H9 (cell line): ENCODE data around the gene MIPEP. TPM values are rescaled to one million over a fixed set of nuclear protein-coding genes. Genes with fewer than 3 reads are reported as not detected.

ENCODE experiments used
- DNase-seq: peaks from one replicate; pipeline ENCODE4 v3.0.0-alpha.2; 2017
- H2AFZ ChIP-seq: one replicate; pipeline ENCODE4 v1.6.1; 2013; ENCODE audit warnings: mild to moderate bottlenecking, low read length, control low read depth, moderate library complexity
- H2AK5ac ChIP-seq: 2 replicates; pipeline ENCODE4 v1.6.1; 2013; ENCODE audit warnings: low read length, control low read depth, mixed read lengths; ENCODE audit not compliant: insufficient read length
- H2BK120ac ChIP-seq: one replicate; pipeline ENCODE4 v1.6.1; 2013; ENCODE audit warnings: low read depth, mild to moderate bottlenecking, low read length, control low read depth, inconsistent platforms; ENCODE audit not compliant: poor library complexity, severe bottlenecking
- H2BK12ac ChIP-seq: 2 replicates; pipeline ENCODE4 v1.6.1; 2013; ENCODE audit warnings: low read length, control low read depth, mixed read lengths, low read depth; ENCODE audit not compliant: insufficient read length
- H2BK15ac ChIP-seq: 2 replicates; pipeline ENCODE4 v1.6.1; 2013; ENCODE audit warnings: low read depth, low read length, control low read depth
- H2BK20ac ChIP-seq: one replicate; pipeline ENCODE4 v1.6.1; 2013; ENCODE audit warnings: low read depth, mild to moderate bottlenecking, low read length, control low read depth, inconsistent platforms; ENCODE audit not compliant: poor library complexity, severe bottlenecking
- H2BK5ac ChIP-seq: 2 replicates; pipeline ENCODE4 v1.6.1; 2013; ENCODE audit warnings: low read length, control low read depth, mixed read lengths; ENCODE audit not compliant: insufficient read length
- H3K14ac ChIP-seq: 2 replicates; pipeline ENCODE4 v1.6.1; 2013; ENCODE audit warnings: low read length, control low read depth; ENCODE audit not compliant: insufficient read depth
- H3K18ac ChIP-seq: 2 replicates; pipeline ENCODE4 v1.6.1; 2013; ENCODE audit warnings: low read depth, mild to moderate bottlenecking, mixed read lengths, low read length, control low read depth; ENCODE audit not compliant: insufficient read length
- H3K23ac ChIP-seq: 2 replicates; pipeline ENCODE4 v1.6.1; 2013; ENCODE audit warnings: low read length, control low read depth, mixed read lengths, low read depth; ENCODE audit not compliant: insufficient read length
- H3K23me2 ChIP-seq: 2 replicates; pipeline ENCODE4 v1.6.1; 2013; ENCODE audit warnings: low read depth, mild to moderate bottlenecking, mixed read lengths, low read length, control low read depth; ENCODE audit not compliant: insufficient read length, poor library complexity, severe bottlenecking
- H3K27ac ChIP-seq: 2 replicates; pipeline ENCODE4 v1.5.1; 2013; ENCODE audit warnings: low read length, control low read depth, mixed read lengths, low read depth; ENCODE audit not compliant: insufficient read length
- H3K27me3 ChIP-seq: 2 replicates; pipeline ENCODE4 v1.6.1; 2013; ENCODE audit warnings: low read length, control low read depth, inconsistent platforms; ENCODE audit not compliant: insufficient read depth
- H3K4ac ChIP-seq: 2 replicates; pipeline ENCODE4 v1.6.1; 2013; ENCODE audit warnings: low read depth, mild to moderate bottlenecking, control low read depth, inconsistent platforms, low read length, moderate library complexity
- H3K4me1 ChIP-seq: 2 replicates; pipeline ENCODE4 v1.6.1; 2013; ENCODE audit warnings: low read length, control low read depth, inconsistent platforms; ENCODE audit not compliant: insufficient read depth
- H3K4me2 ChIP-seq: 2 replicates; pipeline ENCODE4 v1.6.1; 2013; ENCODE audit warnings: low read length, control low read depth, mixed read lengths; ENCODE audit not compliant: insufficient read length, insufficient read depth
- H3K56ac ChIP-seq: 2 replicates; pipeline ENCODE4 v1.6.1; 2013; ENCODE audit warnings: low read depth, mild to moderate bottlenecking, mixed read lengths, low read length, control low read depth; ENCODE audit not compliant: insufficient read length
- H3K79me1 ChIP-seq: 2 replicates; pipeline ENCODE4 v1.6.1; 2013; ENCODE audit warnings: low read depth, mild to moderate bottlenecking, moderate library complexity, low read length, control low read depth, inconsistent platforms; ENCODE audit not compliant: insufficient read depth, poor library complexity, severe bottlenecking
- H3K79me2 ChIP-seq: 2 replicates; pipeline ENCODE4 v1.6.1; 2013; ENCODE audit warnings: low read length, control low read depth, inconsistent platforms; ENCODE audit not compliant: insufficient read depth
- H3K9ac ChIP-seq: 2 replicates; pipeline ENCODE4 v1.6.1; 2013; ENCODE audit warnings: low read length, control low read depth, mixed read lengths; ENCODE audit not compliant: insufficient read length; ENCODE audit errors: extremely low read depth
- H3K9me3 ChIP-seq: one replicate; pipeline ENCODE4 v1.6.1; 2013; ENCODE audit warnings: low read depth, low read length, inconsistent platforms; ENCODE audit not compliant: control insufficient read depth
- H3T11ph ChIP-seq: one replicate; pipeline ENCODE4 v1.6.1; 2013; ENCODE audit warnings: mild to moderate bottlenecking, low read length, control low read depth, inconsistent platforms
- H4K20me1 ChIP-seq: one replicate; pipeline ENCODE4 v1.6.1; 2013; ENCODE audit not compliant: control insufficient read depth, insufficient read length, insufficient read depth
- H4K5ac ChIP-seq: 2 replicates; pipeline ENCODE4 v1.6.1; 2013; ENCODE audit warnings: low read depth, mild to moderate bottlenecking, mixed read lengths, low read length, control low read depth; ENCODE audit not compliant: insufficient read length
- H4K8ac ChIP-seq: replicated peaks from 2 replicates; pipeline ENCODE4 v1.6.1; 2013; ENCODE audit warnings: low read length, control low read depth, mixed read lengths, low read depth; ENCODE audit not compliant: insufficient read length
- H4K91ac ChIP-seq: 2 replicates; pipeline ENCODE4 v1.6.1; 2013; ENCODE audit warnings: low read depth, mild to moderate bottlenecking, moderate library complexity, mixed read lengths, low read length, control low read depth; ENCODE audit not compliant: insufficient read length
- H3K27ac Mint-ChIP-seq, 3 experiments: 2 replicates in 2 of 3; 3 replicates in 1 of 3; pipeline ENCODE4 v1.8.0; 2020 to 2021; ENCODE audit warnings: mixed read lengths in 3 of 3, mild to moderate bottlenecking in 1 of 3, moderate library complexity in 1 of 3
- H3K27me3 Mint-ChIP-seq: 2 replicates; pipeline ENCODE4 v1.8.0; 2021; ENCODE audit warnings: low read depth, mild to moderate bottlenecking, moderate library complexity, mixed read lengths
- H3K36me3 Mint-ChIP-seq, 3 experiments: 2 replicates in 2 of 3; 3 replicates in 1 of 3; pipeline ENCODE4 v1.8.0; 2020 to 2021; ENCODE audit warnings: low read depth in 3 of 3, mixed read lengths in 3 of 3; ENCODE audit not compliant: insufficient read depth in 1 of 3
- H3K4me1 Mint-ChIP-seq, 2 experiments: 2 replicates each; pipeline ENCODE4 v1.8.0; 2020; ENCODE audit warnings: mixed read lengths in 2 of 2
- H3K4me3 Mint-ChIP-seq, 2 experiments: 2 replicates in 1 of 2; 3 replicates in 1 of 2; pipeline ENCODE4 v1.8.0; 2020 to 2021; ENCODE audit warnings: mild to moderate bottlenecking in 2 of 2, mixed read lengths in 2 of 2, moderate library complexity in 1 of 2
- H3K9me3 Mint-ChIP-seq, 2 experiments: 2 replicates in 1 of 2; 3 replicates in 1 of 2; pipeline ENCODE4 v1.8.0; 2020; ENCODE audit warnings: mild to moderate bottlenecking in 2 of 2, mixed read lengths in 2 of 2, moderate library complexity in 1 of 2
- WGBS: extraction: QIAGEN DNeasy Blood & Tissue Kit; methylation state at CpG from one replicate; pipeline ENCODE4 v1.1.7; 2013; ENCODE audit warnings: missing lambda C conversion rate, low lambda C conversion rate, mixed read lengths; ENCODE audit not compliant: insufficient read length; ENCODE audit errors: extremely low coverage; 5-methylcytosine and 5-hydroxymethylcytosine counted together
- total RNA-seq: library from RNA; stranded (reverse); gene quantifications from 2 replicates; pipeline ENCODE4 v1.2.1, GENCODE V29; 2021
- TF ChIP-seq, protein P1 (sequence below): fragments of 200-600 bp; sonication (generic); conservative IDR thresholded peaks from 3 replicates; pipeline ENCODE4 v1.8.0; 2021; ENCODE audit warnings: antibody characterized with exemption, mild to moderate bottlenecking

Gene MIPEP
- total RNA-seq, 1 experiment from 2014 or later = 18.5 TPM

DNA sequence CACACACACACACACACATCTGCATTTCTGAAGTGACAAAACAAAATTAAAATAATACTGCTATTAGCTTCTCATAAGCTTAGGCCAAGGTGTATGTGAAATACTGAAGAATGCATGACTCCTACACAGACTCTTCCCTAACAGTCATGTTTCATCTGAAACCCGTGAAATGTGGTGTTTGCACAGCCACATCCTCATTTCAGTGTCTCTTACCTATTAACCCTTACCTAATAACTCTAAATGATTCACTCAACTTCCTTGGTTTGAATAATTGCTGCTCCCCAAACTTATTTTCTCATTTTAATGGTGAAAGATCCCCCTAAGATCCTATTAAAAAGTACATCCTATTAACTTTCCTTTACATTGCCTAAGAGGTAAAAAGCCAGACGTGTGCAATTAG, 117.6 kb downstream of the MIPEP start:
- Histone ChIP-seq H3K23ac (no peak overlapping the region), H3K23me2 (no peaks in the 10 kb centered on the region), H3K9ac (no peak overlapping the region), H3K9me3 (no peaks in the 10 kb centered on the region), H2BK20ac (no peak overlapping the region), H4K8ac (no peak overlapping the region), H4K20me1 (no peaks in the 10 kb centered on the region), H4K91ac (no peak overlapping the region), H3K4me2 (no peak overlapping the region), H3K4me1 (no peaks in the 10 kb centered on the region), H2AFZ (no peak overlapping the region), H2BK15ac (no peak overlapping the region), H3K27ac (no peak overlapping the region), H3K79me1 (no peaks in the 10 kb centered on the region), H2AK5ac (no peak overlapping the region), H3K56ac (no peak overlapping the region), H2BK5ac (no peak overlapping the region), H3T11ph (no peak overlapping the region), H4K5ac (no peak overlapping the region), H3K4ac (no peak overlapping the region), H2BK120ac (no peak overlapping the region), H3K27me3 (no peaks in the 10 kb centered on the region), H2BK12ac (no peak overlapping the region), H3K18ac (no peak overlapping the region), H3K79me2 (no peaks in the 10 kb centered on the region), H3K14ac (no peak overlapping the region)
- WGBS = no CpG with 5 or more reads among the region's 2 CpGs
- H3K4me3 Mint-ChIP-seq = no peak overlapping the region
- H3K9me3 Mint-ChIP-seq = no peaks in the 10 kb centered on the region
- H3K4me1 Mint-ChIP-seq = peaks cover 0 to 6% of the 10 kb centered on the region in 2 experiments
- no peak for DNase-seq
- no peaks in the 10 kb centered on the region for H3K36me3 Mint-ChIP-seq
- no peak overlapping the region for H3K27ac Mint-ChIP-seq
- TF ChIP-seq, protein P1, sequence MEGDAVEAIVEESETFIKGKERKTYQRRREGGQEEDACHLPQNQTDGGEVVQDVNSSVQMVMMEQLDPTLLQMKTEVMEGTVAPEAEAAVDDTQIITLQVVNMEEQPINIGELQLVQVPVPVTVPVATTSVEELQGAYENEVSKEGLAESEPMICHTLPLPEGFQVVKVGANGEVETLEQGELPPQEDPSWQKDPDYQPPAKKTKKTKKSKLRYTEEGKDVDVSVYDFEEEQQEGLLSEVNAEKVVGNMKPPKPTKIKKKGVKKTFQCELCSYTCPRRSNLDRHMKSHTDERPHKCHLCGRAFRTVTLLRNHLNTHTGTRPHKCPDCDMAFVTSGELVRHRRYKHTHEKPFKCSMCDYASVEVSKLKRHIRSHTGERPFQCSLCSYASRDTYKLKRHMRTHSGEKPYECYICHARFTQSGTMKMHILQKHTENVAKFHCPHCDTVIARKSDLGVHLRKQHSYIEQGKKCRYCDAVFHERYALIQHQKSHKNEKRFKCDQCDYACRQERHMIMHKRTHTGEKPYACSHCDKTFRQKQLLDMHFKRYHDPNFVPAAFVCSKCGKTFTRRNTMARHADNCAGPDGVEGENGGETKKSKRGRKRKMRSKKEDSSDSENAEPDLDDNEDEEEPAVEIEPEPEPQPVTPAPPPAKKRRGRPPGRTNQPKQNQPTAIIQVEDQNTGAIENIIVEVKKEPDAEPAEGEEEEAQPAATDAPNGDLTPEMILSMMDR = no peak
- no peaks in the 10 kb centered on the region for H3K27me3 Mint-ChIP-seq
